Common myeloid progenitor, CD34-positive (primary cell): ENCODE data around the gene HARS2.
"Not testable (repeated sequence)": the region's sequence is repeated elsewhere in the genome, so short reads cannot be mapped to it uniquely, and the experiment has no call there.

Source experiments
- CTCF ChIA-PET: fragments of 350-600 bp; sonication (Branson Sonifier 250); formaldehyde crosslinking; loops from one replicate; lab custom pipeline; 2021; ENCODE audit warnings: antibody characterized with exemption; lab: Charles Lee
- POLR2A ChIA-PET: fragments of 350-600 bp; sonication (Branson Sonifier 250); formaldehyde crosslinking; loops from one replicate; lab custom pipeline; 2021; ENCODE audit warnings: antibody characterized with exemption; lab: Charles Lee
- DNase-seq, 3 donors: peaks; one replicate each; pipeline versions ENCODE4 v3.0.0 to v3.0.0-alpha.2; 2013
- H3K27ac ChIP-seq, 2 experiments: 1 replicate in 1 of 2; 2 replicates in 1 of 2; pipeline ENCODE4 v1.7.0; 2013; ENCODE audit warnings: inconsistent platforms in 2 of 2, low read length in 2 of 2, mild to moderate bottlenecking in 2 of 2, low read depth in 1 of 2, moderate library complexity in 1 of 2; ENCODE audit not compliant: severe bottlenecking in 2 of 2, insufficient read depth in 1 of 2, poor library complexity in 1 of 2
- H3K27me3 ChIP-seq, 5 experiments: replicated peaks in 2 of 5; 1 replicate in 3 of 5; 2 replicates in 2 of 5; pipeline versions ENCODE4 v1.6.1 to v1.7.0; 2013; ENCODE audit warnings: low read length in 4 of 5, mild to moderate bottlenecking in 2 of 5, moderate library complexity in 2 of 5, inconsistent platforms in 1 of 5; ENCODE audit not compliant: insufficient read depth in 5 of 5, control insufficient read depth in 4 of 5
- H3K36me3 ChIP-seq, 4 experiments: 1 replicate in 2 of 4; 2 replicates in 2 of 4; pipeline versions ENCODE4 v1.6.1 to v1.7.0; 2013; ENCODE audit warnings: low read length in 3 of 4, control low read depth in 1 of 4, mild to moderate bottlenecking in 1 of 4; ENCODE audit not compliant: control insufficient read depth in 4 of 4, insufficient read depth in 4 of 4
- H3K4me1 ChIP-seq, 4 experiments: 1 replicate in 3 of 4; 2 replicates in 1 of 4; pipeline versions ENCODE4 v1.6.1 to v1.7.1; 2013; ENCODE audit warnings: low read length in 3 of 4, mild to moderate bottlenecking in 3 of 4, control low read depth in 1 of 4, inconsistent platforms in 1 of 4, moderate library complexity in 1 of 4; ENCODE audit not compliant: control insufficient read depth in 4 of 4, insufficient read depth in 4 of 4; ENCODE audit errors: control extremely low read depth in 1 of 4
- H3K4me3 ChIP-seq, 7 experiments: 1 replicate in 4 of 7; 2 replicates in 3 of 7; pipeline versions ENCODE4 v1.5.1 to v1.7.0; 2013; ENCODE audit warnings: mild to moderate bottlenecking in 7 of 7, low read length in 6 of 7, moderate library complexity in 6 of 7, inconsistent platforms in 2 of 7, low read depth in 2 of 7, control low read depth in 1 of 7; ENCODE audit not compliant: insufficient read depth in 4 of 7, control insufficient read depth in 1 of 7; ENCODE audit errors: extremely low read depth in 1 of 7
- H3K9me3 ChIP-seq, 5 experiments: 1 replicate in 4 of 5; 2 replicates in 1 of 5; pipeline versions ENCODE4 v1.6.1 to v1.7.1; 2013; ENCODE audit warnings: low read length in 4 of 5, mild to moderate bottlenecking in 2 of 5, inconsistent platforms in 1 of 5, low read depth in 1 of 5, moderate library complexity in 1 of 5; ENCODE audit not compliant: control insufficient read depth in 4 of 5, insufficient read depth in 2 of 5; ENCODE audit errors: control extremely low read depth in 1 of 5
- WGBS: methylation state at CpG from one replicate; pipeline ENCODE4 v1.1.5; 2013; ENCODE audit not compliant: insufficient coverage; 5-methylcytosine and 5-hydroxymethylcytosine counted together

Gene HARS2

GRCh38 chr5:140664030-140664358 is 27.3 kb upstream of the HARS2 start:
- ChIA-PET POLR2A (interaction anchor here (1.0 to 2.0 kb wide), 2 partner anchors 16 to 118 kb away, joined by 3 to 10 read pairs; partner anchors contain the start of genes IK and NDUFA2), CTCF (interaction anchor here (0.7 to 1.3 kb wide), 5 partner anchors 9 to 102 kb away, joined by 3 to 5 read pairs (median 3); partner anchors contain the start of genes IK and NDUFA2)
- H3K36me3 ChIP-seq = peaks cover 26 to 63% (median 46%) of the 10 kb centered on the region in 4 experiments
- no peak for DNase-seq
- H3K27ac ChIP-seq = peak overlapping the region; percentile 67 to 93
- H3K4me3 ChIP-seq = peak overlapping the region; percentile 77 to 97 (median 84)
- WGBS = 45% methylated on average over 18 of the region's 18 CpGs
- peaks cover 0 to 13% (median 9%) of the 10 kb centered on the region in 4 experiments for H3K4me1 ChIP-seq
- no peaks in the 10 kb centered on the region for H3K27me3 ChIP-seq
- no peaks in the 10 kb centered on the region for H3K9me3 ChIP-seq

- ChIA-PET POLR2A (interaction anchor here (1.0 to 2.0 kb wide), 2 partner anchors 17 to 118 kb away, joined by 3 to 10 read pairs; partner anchors contain the start of genes IK and NDUFA2), CTCF (interaction anchor here (0.6 to 1.6 kb wide), 6 partner anchors 9 to 421 kb away, joined by 3 to 5 read pairs (median 3); partner anchors contain the start of genes IK and NDUFA2)
- Histone ChIP-seq H3K4me3 (peak within 1 kb of the TSS; percentile 77 to 97 (median 84)), H3K9me3 (no peaks in the 10 kb centered on the region), H3K27me3 (no peaks in the 10 kb centered on the region), H3K36me3 (peaks cover 23 to 63% (median 45%) of the 10 kb centered on the region in 4 experiments), H3K4me1 (peaks cover 0 to 13% (median 9%) of the 10 kb centered on the region in 4 experiments), H3K27ac (peak within 1 kb of the TSS; percentile 67 to 93)
- WGBS = 0% methylated on average over 27 of the region's 54 CpGs
- peak; percentile 95 to 97 (median 95) for DNase-seq
Observed at GRCh38 chr5:140664359-140665119, 26.7 kb upstream of the HARS2 start, which contains the start of gene WDR55. Gene WDR55, plus strand, starts transcription at chr5:140664904. Its CDS starts 9 bp downstream, at chr5:140664913.

- peaks cover 16 to 75% (median 51%) of the 10 kb centered on the region in 4 experiments for H3K36me3 ChIP-seq
- H3K9me3 ChIP-seq, POLR2A ChIA-PET, CTCF ChIA-PET, H3K27me3 ChIP-seq, DNase-seq, H3K27ac ChIP-seq, H3K4me3 ChIP-seq, H3K4me1 ChIP-seq: not testable (repeated sequence)
- no CpG with 5 or more reads among the region's 4 CpGs for WGBS
Observed at GRCh38 chr5:140671035-140671434, 20.2 kb upstream of the HARS2 start.

DNA sequence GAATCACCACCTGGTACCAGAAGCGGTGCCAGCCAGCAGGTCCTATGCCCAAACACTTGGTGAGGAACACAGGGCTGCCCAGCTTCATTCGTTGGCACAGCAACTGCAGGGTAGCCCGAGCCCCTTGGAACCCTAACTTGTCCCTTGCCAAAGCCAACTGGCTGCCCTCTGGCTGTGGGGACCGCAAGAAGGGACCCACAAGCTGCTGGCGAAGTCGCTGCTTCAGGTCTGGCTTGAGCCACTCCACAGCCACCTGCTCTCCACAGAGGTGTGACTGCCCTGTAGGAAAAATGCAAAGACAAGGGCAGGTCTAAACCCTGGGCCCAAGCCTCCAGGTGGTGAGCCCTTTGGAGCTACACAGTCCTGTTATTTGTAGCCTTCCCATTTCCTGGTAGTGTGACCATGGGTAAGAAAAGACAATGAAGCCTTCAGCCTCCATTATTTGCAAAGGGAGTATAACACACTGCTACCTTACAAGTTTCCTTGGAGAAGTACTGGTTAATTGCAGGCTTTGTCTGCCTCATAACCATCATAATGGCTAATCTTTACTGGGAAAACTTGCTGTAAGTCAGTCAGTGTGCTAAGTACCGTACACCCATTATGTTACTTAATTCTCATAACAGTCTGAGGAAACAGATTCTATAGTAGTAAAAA is 19.7 kb upstream of the HARS2 start:
- ChIA-PET POLR2A (no interaction called here), CTCF (no interaction called here)
- Histone ChIP-seq H3K36me3 (peaks cover 16 to 78% (median 56%) of the 10 kb centered on the region in 4 experiments), H3K27me3 (no peaks in the 10 kb centered on the region), H3K9me3 (no peaks in the 10 kb centered on the region), H3K27ac (no peak overlapping the region), H3K4me1 (no peaks in the 10 kb centered on the region), H3K4me3 (no peak overlapping the region)
- DNase-seq = no peak
- WGBS = no CpG with 5 or more reads among the region's 7 CpGs

DNA sequence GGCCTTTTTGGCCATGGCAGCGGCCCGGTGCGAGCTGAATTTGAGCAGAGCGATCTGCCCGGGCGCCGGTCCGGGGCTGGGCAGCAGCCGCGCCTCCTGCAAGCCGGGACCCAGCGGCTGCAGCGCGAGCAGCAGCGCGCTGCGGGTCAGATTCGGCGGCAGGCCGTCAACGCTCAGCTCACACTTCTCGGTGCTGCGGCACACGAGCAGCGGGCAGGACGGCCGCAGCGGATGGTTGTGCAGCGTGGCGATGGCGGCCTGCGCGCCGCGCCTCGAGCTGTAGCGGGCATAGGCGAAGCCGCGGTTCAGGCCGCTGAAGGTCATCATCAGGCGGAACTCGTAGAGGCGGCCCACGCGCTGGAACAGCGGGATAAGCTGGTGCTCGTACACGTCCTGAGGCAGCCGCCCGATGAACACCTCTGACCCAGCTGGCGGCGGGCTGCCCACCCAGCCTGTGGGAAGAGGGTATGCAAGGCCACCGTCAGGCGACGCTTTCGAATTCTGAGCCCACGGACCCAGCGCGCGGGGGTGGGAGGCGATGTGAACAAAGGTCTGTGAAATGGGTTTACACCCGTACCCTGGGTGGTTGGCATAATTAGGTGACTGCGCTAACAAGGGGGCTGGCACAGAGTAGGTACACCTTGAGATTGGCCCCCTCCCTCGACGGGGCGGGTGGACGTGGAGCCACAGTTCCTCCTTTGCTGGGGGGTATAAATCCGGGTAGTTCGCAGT is 18.6 kb upstream of the HARS2 start:
- no peaks in the 10 kb centered on the region for H3K27me3 ChIP-seq
- H3K4me1 ChIP-seq = no peaks in the 10 kb centered on the region
- 96% methylated on average over 60 of the region's 70 CpGs for WGBS
- no peak overlapping the region for H3K4me3 ChIP-seq
- no peaks in the 10 kb centered on the region for H3K9me3 ChIP-seq
- CTCF ChIA-PET = no interaction called here
- DNase-seq = peak in 1 of 3 donors; percentile 44
- H3K27ac ChIP-seq = no peak overlapping the region
- peaks cover 16 to 85% (median 62%) of the 10 kb centered on the region in 4 experiments for H3K36me3 ChIP-seq
- POLR2A ChIA-PET = interaction anchor here (0.5 kb wide), 1 partner anchor 279 kb away, joined by 3 read pairs; no protein-coding TSS in a partner anchor

DNA sequence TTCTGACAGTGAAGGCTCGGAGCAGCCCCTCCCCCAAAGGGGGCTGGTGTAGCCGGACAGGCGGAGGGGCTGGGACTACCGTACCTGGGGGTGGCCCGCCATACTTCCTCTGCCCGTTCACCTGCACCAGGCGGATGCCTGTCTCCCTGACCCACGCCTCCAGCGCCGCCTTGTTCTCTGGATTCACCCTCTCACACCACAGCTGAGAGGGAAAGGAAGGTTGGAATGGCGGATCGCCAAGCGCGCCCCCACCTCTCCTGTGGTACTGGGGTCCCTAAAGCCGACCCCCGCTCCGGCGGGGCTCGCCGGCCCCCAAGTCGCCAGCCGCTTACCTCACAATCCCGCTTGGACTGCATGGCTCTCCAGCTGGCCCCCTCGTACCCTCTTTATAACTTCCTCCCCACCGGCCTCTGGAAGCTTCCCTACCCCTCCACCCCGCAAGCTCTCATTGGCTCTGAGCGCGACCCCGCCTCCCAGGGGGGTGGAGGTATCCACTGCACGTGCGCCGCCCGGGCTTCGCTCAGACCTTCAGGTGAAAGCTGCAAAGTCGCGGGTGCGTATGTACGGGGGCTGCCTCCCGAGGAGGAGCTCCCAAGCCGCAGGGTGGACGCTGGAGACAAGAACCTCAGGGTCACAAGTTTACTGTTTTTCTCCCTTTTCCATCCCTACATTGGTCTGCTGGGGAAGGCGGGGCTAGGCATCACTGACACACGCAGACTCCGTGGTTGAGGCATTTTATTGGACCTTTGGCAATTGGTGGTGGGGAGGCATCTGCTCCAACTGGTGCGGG is 17.9 kb upstream of the HARS2 start, which contains the start of gene DND1:
Gene DND1, minus strand, starts transcription at position 390 of the 790 bp plus-strand sequence. Its CDS starts 34 bp downstream, at position 356.
- no peak within 1 kb of the TSS for H3K27ac ChIP-seq
- POLR2A ChIA-PET = interaction anchor here (0.5 kb wide), 1 partner anchor 280 kb away, joined by 3 read pairs; no protein-coding TSS in a partner anchor
- H3K9me3 ChIP-seq = no peaks in the 10 kb centered on the region
- DNase-seq = no peak
- 97% methylated on average over 41 of the region's 45 CpGs for WGBS
- H3K27me3 ChIP-seq = no peaks in the 10 kb centered on the region
- CTCF ChIA-PET = interaction anchor here (1.0 kb wide), 1 partner anchor 104 kb away, joined by 3 read pairs; no protein-coding TSS in a partner anchor
- no peaks in the 10 kb centered on the region for H3K4me1 ChIP-seq
- no peak within 1 kb of the TSS for H3K4me3 ChIP-seq
- H3K36me3 ChIP-seq = peaks cover 22 to 87% (median 60%) of the 10 kb centered on the region in 4 experiments
